Gastroesophageal sphincter (tissue), 3 donors: ENCODE data around the gene NR2F2.

ENCODE experiments used
- CTCF ChIP-seq, 4 experiments: fragments of 200-600 bp in 2 of 4; fragments of 450-650 bp in 2 of 4; sonication (generic) in 1 of 4; IDR thresholded peaks; one replicate each; pipeline ENCODE4 v1.5.1; 2017 to 2019; ENCODE audit warnings: antibody characterized with exemption in 4 of 4, mild to moderate bottlenecking in 2 of 4, moderate library complexity in 2 of 4
- EP300 ChIP-seq: sonication (generic); formaldehyde crosslinking; IDR thresholded peaks from one replicate; pipeline ENCODE4 v1.6.1; 2017; ENCODE audit warnings: antibody characterized with exemption, mild to moderate bottlenecking
- POLR2A ChIP-seq, 2 donors: fragments of 450-650 bp; IDR thresholded peaks; one replicate each; pipeline ENCODE4 v1.6.1; 2017; ENCODE audit warnings: antibody characterized with exemption in 2 of 2, mild to moderate bottlenecking in 2 of 2, moderate library complexity in 1 of 2
- POLR2AphosphoS5 ChIP-seq: sonication (generic); formaldehyde crosslinking; IDR thresholded peaks from one replicate; pipeline ENCODE4 v1.6.1; 2017; ENCODE audit warnings: antibody characterized with exemption

- TF ChIP-seq CTCF (IDR thresholded peaks at IDR 0.05), result no peak
- no peak for TF ChIP-seq EP300
- TF ChIP-seq POLR2AphosphoS5, result no peak
- no peak for TF ChIP-seq POLR2A (IDR thresholded peaks at IDR 0.05)
These were observed 9.8 kb downstream of the NR2F2 start for GRCh38 chr15:96340348-96340597.
